Fibroblast of villous mesenchyme (primary cell): ENCODE results near the gene RNF2. TPM values are rescaled to one million over a fixed set of nuclear protein-coding genes. Genes with fewer than 3 reads are reported as not detected.

Source experiments
- DNase-seq: peaks from one replicate; pipeline ENCODE4 v3.0.0-alpha.2; 2010; ENCODE audit warnings: low read depth
- H3K4me3 ChIP-seq: 2 replicates; pipeline ENCODE4 v1.5.1; 2011; ENCODE audit warnings: low read depth, mild to moderate bottlenecking, low read length
- CTCF ChIP-seq: IDR thresholded peaks from 2 replicates; pipeline ENCODE4 v1.5.1; 2012; ENCODE audit warnings: low read depth, mild to moderate bottlenecking, low read length; ENCODE audit not compliant: insufficient read depth
- total RNA-seq: library from RNA; depleted of rRNA; stranded (reverse); fragments of >200 nt; gene quantifications from 2 replicates; pipeline ENCODE4 v1.2.3, GENCODE V29; 2012

Gene RNF2
- total RNA-seq, 1 donor, result 27.2 TPM

- H3K4me3 ChIP-seq, result no peak overlapping the region
- no peak for TF ChIP-seq CTCF
- peak; percentile 84 for DNase-seq
Measured at GRCh38 chr1:185017338-185017737, 28.0 kb upstream of the RNF2 start.

GRCh38 chr1:185017966-185018365 lies 27.4 kb upstream of the RNF2 start:
- TF ChIP-seq CTCF, result no peak

GRCh38 chr1:185027252-185027882 lies 18.0 kb upstream of the RNF2 start:
- TF ChIP-seq CTCF, result no peak
- H3K4me3 ChIP-seq, result no peak overlapping the region
- DNase-seq, result no peak

More at GRCh38 chr1:185017966-185018365, 27.4 kb upstream of the RNF2 start:
- H3K4me3 ChIP-seq, result no peak overlapping the region
- DNase-seq, result no peak

- DNase-seq, result no peak
- H3K4me3 ChIP-seq, result no peak overlapping the region
- TF ChIP-seq CTCF, result no peak
Measured at GRCh38 chr1:185033686-185034085, 11.7 kb upstream of the RNF2 start.

GRCh38 chr1:185035258-185035657 lies 10.1 kb upstream of the RNF2 start:
- no peak for DNase-seq
- H3K4me3 ChIP-seq, result no peak overlapping the region
- no peak for TF ChIP-seq CTCF

- TF ChIP-seq CTCF, result no peak
Measured at GRCh38 chr1:185038813-185039376, 6.5 kb upstream of the RNF2 start.

More at GRCh38 chr1:185038813-185039376, 6.5 kb upstream of the RNF2 start:
- no peak overlapping the region for H3K4me3 ChIP-seq
- no peak for DNase-seq
